Measurements from ENCODE around the gene MRPL2. TPM values are rescaled to one million over a fixed set of nuclear protein-coding genes. Genes with fewer than 3 reads are reported as not detected.

MRPL2 gene
- total and polyA plus RNA-seq, 2 of the 8 experiments (the other 6 are each of a cell fraction or from before 2014, with no cell fraction given) = 58.7 to 99.9 TPM

DNA sequence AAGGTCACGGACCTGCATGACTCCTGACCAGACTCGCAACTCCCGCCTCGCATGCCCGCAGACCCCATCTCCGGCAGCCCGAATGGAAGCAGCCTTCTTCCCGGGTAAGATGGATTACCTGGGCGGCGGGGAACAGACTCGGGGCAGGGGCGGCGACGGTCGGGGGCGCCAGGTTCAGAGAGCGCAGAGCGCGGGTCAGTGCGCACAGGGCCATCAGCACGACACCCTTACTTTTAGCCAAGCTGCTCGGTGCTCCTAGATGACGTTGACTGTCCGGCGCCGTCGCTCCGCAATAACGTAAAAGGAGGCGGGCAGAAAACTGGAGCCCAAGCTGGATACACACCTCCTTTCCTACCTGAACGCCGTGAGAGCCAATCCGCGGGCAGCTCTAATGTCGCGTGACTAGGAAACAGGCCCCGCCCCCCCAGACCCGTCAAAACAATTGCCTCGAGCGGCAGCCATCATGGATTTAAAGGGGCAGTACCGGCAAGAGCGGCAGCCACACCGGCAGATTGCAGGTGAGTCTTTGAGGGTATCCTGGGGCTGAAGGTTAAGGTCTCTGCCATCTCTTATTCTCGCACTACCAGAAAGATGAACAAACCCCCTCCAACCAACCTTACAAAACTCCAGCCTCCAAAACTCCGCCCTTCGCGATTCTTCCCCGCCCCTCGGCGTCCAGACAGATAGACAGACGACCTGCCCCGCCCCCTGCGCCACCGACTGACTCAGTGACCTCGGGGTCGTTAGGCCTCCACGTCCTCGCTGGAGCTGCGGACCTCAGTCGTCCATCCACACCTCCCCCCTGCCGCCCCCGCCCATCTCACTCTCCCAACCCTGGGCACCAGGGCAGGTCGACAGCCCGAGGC lies at the start of gene MRPL2, which contains the start of gene KLC4 (continued):
- TF ChIP-seq, protein P1, sequence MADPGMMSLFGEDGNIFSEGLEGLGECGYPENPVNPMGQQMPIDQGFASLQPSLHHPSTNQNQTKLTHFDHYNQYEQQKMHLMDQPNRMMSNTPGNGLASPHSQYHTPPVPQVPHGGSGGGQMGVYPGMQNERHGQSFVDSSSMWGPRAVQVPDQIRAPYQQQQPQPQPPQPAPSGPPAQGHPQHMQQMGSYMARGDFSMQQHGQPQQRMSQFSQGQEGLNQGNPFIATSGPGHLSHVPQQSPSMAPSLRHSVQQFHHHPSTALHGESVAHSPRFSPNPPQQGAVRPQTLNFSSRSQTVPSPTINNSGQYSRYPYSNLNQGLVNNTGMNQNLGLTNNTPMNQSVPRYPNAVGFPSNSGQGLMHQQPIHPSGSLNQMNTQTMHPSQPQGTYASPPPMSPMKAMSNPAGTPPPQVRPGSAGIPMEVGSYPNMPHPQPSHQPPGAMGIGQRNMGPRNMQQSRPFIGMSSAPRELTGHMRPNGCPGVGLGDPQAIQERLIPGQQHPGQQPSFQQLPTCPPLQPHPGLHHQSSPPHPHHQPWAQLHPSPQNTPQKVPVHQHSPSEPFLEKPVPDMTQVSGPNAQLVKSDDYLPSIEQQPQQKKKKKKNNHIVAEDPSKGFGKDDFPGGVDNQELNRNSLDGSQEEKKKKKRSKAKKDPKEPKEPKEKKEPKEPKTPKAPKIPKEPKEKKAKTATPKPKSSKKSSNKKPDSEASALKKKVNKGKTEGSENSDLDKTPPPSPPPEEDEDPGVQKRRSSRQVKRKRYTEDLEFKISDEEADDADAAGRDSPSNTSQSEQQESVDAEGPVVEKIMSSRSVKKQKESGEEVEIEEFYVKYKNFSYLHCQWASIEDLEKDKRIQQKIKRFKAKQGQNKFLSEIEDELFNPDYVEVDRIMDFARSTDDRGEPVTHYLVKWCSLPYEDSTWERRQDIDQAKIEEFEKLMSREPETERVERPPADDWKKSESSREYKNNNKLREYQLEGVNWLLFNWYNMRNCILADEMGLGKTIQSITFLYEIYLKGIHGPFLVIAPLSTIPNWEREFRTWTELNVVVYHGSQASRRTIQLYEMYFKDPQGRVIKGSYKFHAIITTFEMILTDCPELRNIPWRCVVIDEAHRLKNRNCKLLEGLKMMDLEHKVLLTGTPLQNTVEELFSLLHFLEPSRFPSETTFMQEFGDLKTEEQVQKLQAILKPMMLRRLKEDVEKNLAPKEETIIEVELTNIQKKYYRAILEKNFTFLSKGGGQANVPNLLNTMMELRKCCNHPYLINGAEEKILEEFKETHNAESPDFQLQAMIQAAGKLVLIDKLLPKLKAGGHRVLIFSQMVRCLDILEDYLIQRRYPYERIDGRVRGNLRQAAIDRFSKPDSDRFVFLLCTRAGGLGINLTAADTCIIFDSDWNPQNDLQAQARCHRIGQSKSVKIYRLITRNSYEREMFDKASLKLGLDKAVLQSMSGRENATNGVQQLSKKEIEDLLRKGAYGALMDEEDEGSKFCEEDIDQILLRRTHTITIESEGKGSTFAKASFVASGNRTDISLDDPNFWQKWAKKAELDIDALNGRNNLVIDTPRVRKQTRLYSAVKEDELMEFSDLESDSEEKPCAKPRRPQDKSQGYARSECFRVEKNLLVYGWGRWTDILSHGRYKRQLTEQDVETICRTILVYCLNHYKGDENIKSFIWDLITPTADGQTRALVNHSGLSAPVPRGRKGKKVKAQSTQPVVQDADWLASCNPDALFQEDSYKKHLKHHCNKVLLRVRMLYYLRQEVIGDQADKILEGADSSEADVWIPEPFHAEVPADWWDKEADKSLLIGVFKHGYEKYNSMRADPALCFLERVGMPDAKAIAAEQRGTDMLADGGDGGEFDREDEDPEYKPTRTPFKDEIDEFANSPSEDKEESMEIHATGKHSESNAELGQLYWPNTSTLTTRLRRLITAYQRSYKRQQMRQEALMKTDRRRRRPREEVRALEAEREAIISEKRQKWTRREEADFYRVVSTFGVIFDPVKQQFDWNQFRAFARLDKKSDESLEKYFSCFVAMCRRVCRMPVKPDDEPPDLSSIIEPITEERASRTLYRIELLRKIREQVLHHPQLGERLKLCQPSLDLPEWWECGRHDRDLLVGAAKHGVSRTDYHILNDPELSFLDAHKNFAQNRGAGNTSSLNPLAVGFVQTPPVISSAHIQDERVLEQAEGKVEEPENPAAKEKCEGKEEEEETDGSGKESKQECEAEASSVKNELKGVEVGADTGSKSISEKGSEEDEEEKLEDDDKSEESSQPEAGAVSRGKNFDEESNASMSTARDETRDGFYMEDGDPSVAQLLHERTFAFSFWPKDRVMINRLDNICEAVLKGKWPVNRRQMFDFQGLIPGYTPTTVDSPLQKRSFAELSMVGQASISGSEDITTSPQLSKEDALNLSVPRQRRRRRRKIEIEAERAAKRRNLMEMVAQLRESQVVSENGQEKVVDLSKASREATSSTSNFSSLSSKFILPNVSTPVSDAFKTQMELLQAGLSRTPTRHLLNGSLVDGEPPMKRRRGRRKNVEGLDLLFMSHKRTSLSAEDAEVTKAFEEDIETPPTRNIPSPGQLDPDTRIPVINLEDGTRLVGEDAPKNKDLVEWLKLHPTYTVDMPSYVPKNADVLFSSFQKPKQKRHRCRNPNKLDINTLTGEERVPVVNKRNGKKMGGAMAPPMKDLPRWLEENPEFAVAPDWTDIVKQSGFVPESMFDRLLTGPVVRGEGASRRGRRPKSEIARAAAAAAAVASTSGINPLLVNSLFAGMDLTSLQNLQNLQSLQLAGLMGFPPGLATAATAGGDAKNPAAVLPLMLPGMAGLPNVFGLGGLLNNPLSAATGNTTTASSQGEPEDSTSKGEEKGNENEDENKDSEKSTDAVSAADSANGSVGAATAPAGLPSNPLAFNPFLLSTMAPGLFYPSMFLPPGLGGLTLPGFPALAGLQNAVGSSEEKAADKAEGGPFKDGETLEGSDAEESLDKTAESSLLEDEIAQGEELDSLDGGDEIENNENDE (IDR thresholded peaks at IDR 0.05; ENCODE audit: insufficient replicate concordance, low read length) = no peak
- TF ChIP-seq BCL11A (IDR thresholded peaks at IDR 0.05; ENCODE audit: low read depth in 2 of 2, low read length in 2 of 2) (no peak), SAP30 (IDR thresholded peaks at IDR 0.05; ENCODE audit: insufficient read depth, insufficient replicate concordance, low read length) (no peak), CTBP2 (IDR thresholded peaks at IDR 0.05; ENCODE audit: borderline replicate concordance, insufficient read depth, insufficient read length, low read length) (no peak), CEBPB (IDR thresholded peaks at IDR 0.05; ENCODE audit: low read depth, low read length) (no peak)
- TF ChIP-seq, protein P2, sequence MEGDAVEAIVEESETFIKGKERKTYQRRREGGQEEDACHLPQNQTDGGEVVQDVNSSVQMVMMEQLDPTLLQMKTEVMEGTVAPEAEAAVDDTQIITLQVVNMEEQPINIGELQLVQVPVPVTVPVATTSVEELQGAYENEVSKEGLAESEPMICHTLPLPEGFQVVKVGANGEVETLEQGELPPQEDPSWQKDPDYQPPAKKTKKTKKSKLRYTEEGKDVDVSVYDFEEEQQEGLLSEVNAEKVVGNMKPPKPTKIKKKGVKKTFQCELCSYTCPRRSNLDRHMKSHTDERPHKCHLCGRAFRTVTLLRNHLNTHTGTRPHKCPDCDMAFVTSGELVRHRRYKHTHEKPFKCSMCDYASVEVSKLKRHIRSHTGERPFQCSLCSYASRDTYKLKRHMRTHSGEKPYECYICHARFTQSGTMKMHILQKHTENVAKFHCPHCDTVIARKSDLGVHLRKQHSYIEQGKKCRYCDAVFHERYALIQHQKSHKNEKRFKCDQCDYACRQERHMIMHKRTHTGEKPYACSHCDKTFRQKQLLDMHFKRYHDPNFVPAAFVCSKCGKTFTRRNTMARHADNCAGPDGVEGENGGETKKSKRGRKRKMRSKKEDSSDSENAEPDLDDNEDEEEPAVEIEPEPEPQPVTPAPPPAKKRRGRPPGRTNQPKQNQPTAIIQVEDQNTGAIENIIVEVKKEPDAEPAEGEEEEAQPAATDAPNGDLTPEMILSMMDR (IDR thresholded peaks at IDR 0.05; ENCODE audit: control extremely low read depth in 1 of 3, insufficient read depth in 1 of 3, low read depth in 1 of 3, low read length in 3 of 3) = no peak
